ENCODE measurements around the gene C11orf21.

The C11orf21 gene

DNA sequence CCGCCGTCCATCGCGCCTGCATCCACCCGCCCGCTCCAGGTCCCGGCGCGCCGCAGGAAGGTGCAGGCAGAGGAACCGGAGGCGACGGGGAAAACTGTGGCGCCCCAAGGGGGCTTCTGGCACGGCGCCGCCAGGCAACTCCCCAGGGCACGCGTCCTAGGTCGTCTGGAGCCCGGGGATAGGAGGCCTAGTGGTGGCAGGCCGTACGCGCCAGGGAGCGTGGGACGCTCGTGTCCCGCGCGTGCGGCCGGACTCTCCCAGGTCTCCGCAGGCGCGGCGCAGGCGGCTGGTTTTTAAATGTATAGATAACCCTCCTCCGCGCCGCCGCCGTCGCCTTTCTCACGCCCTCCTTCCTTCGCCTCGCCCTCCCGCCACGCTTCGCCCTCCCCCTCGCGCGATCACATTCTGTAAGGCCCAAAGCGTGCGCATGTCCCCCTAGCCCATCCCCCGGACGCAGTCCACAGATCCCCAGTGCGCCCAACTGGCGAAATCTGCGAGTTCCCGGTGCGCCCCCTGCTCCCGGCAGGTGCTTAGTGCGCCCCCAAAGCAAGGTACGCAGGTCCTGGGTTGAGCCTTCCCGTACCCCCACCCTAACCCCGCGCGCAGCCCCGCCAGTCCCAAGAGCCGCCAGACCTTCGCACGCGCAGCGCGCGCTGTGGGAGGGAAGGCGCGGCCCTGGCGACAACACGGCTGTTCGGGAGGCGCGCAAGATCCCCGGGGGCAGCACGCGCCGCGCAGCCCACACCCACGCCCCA, 31.2 kb downstream of the C11orf21 start, which contains the start of gene ASCL2:
ASCL2 (minus strand) TSS at position 267 of the 755 bp plus-strand sequence; CDS start at position 11, 256 bp downstream.
- peak; percentile 34 to 47 (median 39) for DNase-seq

DNA sequence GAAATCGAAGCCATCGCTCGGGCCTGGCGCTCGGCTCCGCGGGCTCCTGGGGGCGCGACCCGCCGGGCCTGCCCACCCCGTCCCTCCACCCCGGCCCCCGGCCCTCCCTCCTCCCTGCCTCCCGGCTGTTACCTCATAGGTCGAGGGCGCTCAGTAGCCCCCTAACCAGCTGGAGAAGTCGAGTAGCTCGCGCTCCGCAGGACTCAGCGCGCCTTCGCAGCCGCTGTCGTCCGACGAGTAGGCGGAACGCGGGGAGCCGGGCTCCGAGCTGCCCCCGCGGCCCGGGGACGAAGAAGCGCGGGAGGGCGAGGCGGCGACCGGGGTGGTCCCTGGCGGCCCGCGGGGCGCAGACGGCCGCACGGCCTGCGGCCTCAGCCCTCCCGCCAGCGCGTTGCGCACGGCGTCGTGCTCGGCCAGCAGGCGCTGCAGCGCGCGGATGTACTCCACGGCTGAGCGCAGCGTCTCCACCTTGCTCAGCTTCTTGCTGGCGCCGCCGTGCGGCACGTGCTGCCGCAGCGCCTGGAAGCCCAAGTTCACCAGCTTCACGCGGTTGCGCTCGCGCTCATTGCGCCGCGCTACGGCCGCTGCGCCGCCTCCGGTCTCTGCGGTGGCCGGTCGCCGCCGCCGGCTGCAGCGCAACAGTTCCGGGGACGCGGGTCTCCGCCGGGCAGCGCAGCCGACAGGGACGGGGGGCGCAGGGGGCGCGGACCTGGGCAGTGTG, 32.0 kb downstream of the C11orf21 start:
- DNase-seq: peak; percentile 26 to 58 (median 51)

DNA sequence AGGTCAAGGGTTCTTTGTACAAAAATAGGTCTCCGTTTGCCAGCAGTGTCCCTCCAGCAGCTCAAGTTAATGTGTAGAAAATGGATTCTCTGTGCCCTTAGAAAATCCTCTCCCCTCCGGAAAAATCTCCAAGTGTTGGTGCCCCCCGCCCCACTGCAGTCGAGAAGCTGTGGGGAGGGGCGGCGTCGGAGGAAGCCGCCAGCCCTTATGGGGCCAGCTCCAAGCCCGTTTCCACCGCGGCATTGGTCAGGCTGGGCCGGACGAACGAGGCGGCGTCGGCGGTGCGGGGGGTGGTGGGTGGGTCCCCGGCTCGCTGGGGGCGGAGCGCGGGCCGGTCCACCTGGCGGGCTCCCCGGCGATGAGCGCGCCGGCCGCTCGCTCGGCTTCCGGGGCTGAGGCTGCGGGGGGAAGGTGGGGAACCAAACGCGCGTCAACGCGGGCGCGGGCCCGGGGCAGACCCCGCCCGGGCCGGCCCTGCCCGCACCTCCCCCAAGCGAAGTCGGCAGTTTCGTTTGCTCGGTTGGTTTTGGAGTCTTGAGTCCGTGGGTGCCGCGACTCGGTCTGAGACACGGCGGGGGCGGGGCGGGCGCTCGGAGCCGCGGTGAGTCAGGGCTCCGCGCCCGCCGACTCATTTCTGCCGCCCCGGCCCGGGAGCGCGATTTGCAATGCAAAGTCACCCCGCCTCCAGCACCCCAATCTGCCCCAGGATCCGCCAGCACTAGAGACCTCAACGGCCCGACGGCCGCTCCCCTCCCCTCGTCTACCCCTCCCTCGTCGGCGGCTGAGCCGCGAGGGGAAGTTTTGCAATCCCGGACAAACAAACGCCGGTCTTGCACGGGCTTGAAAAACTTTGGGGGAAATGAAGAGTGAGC, 32.8 kb downstream of the C11orf21 start:
- DNase-seq: peak; percentile 97

DNA sequence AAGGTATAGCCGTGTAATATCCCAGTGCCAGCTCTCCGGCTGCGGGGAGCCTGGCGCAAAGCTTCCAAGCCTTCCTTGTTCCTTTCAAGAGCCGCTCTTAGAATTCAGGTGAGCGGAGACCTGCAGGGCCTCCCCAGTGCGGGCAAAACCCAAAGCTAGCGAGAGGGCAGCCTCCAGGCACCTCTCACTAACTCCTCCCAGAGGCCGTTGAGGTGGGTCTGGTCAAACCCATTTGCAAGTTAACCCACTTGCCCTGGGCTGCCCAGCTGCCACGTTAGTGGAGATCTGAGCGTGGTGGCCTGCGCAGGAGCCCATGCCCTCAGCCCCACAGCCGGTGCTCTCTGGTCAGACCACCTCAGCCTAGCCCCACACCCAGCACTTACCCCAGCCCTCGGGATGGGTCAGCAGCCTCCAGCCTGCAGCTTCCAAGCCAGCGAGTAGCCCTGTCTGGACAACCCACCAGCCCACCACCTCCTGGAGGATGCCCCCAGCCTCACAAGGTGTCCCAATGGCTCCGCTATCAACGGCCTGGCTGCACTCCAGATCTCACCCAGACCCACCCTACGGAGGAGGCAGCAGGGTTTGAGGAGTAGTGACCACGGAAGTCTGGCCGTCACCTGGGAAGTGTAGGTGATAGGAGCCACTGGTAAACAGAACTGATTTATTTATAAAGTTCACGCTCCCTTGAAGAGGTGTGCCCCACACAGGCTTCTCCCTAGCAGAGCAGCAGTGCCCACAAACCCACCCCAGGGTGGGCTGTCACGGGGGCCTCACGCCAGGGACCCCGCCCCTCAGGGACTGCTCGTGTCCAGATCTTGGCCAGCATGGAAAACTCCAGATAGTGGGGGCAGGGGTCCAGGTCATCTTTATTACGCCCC, 33.6 kb downstream of the C11orf21 start:
- DNase-seq: no peak

DNA sequence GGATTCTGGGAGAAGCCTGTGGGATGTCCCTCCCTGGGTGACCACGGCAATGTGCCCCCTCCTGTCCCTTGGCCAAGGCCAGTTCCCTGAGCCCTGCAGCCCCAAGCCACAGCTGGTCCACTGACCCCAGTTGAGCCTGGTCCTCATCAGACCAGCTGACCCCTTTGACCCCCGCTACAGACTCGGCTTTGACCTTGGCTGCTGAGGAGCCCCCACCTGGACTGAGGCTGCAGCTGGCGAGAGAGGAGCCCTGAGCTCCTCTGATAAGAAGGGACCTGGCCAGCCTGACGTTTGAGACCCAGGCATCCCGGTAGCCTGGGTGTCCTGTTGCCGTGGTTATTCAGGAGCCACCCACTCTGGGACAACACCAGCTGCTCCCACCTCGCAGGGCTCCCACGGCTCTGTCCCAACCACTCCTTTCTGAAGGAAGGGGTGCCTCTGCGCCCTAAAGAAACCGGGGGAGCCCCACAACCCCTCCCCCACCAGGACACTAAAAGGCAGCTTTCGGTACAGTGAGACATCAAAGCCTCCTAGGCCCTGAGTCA, 34.3 kb downstream of the C11orf21 start:
- DNase-seq: no peak

DNA sequence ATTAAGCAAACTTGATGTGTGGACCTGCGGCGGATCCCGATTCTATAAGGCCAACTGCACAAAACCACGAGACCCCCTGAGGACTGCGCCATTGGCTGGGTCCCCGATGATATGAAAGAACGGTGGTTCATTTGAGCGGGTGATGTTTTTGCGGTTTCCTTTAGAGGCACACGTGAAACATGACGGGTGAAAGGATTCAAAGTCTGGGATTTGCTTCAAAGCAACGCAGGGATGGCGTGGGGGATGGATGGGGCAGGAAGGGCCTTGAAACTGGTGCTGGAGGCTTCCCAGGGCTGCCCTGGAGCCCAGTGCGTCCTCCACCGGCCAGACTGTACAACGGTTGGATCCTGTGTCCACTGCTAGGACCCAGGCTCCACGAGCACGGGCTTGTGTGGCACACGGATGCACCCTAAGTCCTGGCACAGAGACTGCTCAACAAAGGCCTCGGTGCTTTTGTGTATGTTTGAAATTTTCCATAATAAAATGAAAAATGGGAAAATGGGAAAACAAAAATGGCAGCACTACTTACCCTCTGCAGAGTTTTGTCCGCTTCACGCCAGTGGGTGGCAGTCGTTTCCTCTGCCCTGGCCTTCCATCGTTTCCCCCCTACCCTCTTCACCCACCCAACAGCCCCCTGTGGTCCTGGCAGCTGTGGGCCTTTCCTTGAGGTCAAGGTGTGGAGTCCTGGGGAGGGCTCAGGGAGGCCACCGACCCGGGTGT, 35.0 kb downstream of the C11orf21 start:
- no peak for DNase-seq

DNA sequence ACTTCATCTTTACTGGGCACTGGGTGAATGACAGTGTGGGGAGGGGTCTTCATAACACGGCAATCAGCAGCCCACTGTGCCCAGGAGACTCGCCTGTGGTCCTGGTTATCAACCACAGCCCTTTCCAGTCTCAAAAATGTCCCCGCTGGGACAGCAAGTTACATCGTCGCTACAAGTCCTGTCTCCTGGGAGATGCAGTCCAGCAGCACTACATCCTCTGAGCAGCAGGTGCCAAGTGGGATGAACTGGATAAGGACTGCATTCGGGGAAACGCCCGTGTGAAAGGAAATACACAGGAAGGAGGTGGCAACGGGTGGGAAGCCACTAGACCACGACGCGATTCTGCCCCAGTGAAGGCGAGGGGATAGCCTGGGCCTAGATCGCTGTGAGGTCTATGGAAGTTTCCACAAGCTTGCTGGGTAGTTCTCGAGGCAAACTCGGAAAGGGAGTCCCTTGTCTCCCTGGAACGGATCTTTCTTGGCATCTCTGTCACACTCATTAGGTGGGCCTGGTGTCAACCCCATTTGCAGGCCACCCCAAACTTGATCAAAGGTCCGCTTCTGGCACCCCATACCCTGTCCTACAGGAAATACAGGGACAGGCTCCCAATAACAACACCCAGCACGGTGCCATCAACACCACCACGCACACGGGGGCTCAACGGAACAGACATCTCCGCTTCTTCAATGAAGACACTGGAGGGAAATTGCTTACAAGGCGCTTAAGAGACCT, 35.7 kb downstream of the C11orf21 start:
- no peak for DNase-seq

DNA sequence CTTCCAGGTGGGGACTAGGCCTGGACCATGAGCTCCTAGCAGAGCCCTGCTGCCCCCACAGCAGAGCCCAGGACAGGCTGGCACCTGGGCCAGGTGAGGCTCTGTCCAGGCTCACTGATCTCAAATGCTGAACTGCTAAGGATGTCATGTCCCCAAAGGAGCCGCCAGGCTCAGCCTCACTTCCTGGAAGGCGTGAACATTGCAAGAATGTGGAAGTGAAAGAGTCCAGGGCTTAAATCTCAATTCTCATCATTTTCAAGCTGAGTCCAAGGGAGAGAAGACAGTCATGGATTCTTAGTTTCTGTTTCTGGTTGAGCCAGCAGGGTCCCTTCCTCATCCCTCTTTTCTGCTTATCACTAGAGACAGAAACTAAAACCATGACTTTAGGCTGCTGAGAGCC, 36.3 kb downstream of the C11orf21 start:
- peak; percentile 85 to 96 (median 91) for DNase-seq

DNA sequence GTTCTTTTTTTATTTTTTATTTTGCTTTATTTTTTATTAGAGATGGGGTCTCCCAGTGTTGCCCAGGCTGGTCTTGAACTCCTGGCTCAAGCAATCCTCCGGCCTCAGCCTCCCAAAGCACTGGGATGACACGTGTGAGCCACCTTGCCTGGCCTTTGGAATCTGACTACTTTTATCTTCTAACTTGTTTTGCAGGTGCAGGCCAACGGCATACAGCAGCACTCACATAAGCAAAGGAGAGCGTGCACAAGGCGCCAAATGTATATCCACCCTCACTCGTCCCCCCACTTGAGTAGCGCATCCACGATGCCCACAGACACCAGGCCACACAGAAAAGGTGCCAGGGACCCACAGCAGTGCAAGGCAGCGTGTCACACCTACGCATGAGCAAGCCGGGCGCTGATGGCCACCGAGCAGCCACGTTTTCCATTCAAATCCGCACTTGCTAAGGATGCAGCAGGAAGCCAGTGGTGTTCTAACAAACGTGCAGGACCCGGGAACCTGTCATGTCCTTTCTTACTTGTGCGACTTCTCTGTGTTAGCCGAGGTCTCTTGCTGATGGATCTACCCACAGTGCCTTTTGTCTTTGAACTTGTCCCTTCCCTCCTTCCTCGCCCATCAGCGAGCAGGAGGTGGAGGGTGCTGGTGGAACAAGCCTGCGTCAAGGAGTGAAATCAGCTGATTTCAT, 37.2 kb downstream of the C11orf21 start:
- no peak for DNase-seq

GRCh38 chr11:2263724-2264360, 37.9 kb downstream of the C11orf21 start:
- DNase-seq: no peak

- DNase-seq: no peak
Measured at GRCh38 chr11:2263071-2263565, 38.6 kb downstream of the C11orf21 start.

GRCh38 chr11:2262301-2263070, 39.2 kb downstream of the C11orf21 start:
- no peak for DNase-seq

- no peak for DNase-seq
Measured at GRCh38 chr11:2261436-2262230, 40.1 kb downstream of the C11orf21 start.

GRCh38 chr11:2260491-2261364, 41.0 kb downstream of the C11orf21 start:
- no peak for DNase-seq

GRCh38 chr11:2259897-2260451, 41.7 kb downstream of the C11orf21 start:
- no peak for DNase-seq

- no peak for DNase-seq
Measured at GRCh38 chr11:2259466-2259830, 42.3 kb downstream of the C11orf21 start.

Data from suppressor macrophage treated with lipopolysaccharide for 1 hour (primary cell).